ENCODE results near the gene AGPAT1.

GRCh38 chr6:32164295-32164694 is 11.6 kb downstream of the AGPAT1 start, which contains the start of gene EGFL8:
- TF ChIP-seq, protein P1, sequence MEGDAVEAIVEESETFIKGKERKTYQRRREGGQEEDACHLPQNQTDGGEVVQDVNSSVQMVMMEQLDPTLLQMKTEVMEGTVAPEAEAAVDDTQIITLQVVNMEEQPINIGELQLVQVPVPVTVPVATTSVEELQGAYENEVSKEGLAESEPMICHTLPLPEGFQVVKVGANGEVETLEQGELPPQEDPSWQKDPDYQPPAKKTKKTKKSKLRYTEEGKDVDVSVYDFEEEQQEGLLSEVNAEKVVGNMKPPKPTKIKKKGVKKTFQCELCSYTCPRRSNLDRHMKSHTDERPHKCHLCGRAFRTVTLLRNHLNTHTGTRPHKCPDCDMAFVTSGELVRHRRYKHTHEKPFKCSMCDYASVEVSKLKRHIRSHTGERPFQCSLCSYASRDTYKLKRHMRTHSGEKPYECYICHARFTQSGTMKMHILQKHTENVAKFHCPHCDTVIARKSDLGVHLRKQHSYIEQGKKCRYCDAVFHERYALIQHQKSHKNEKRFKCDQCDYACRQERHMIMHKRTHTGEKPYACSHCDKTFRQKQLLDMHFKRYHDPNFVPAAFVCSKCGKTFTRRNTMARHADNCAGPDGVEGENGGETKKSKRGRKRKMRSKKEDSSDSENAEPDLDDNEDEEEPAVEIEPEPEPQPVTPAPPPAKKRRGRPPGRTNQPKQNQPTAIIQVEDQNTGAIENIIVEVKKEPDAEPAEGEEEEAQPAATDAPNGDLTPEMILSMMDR (IDR thresholded peaks at IDR 0.05; ENCODE audit: insufficient read depth, low read length, poor library complexity, severe bottlenecking) = no peak
- TF ChIP-seq EZH2phosphoT487 (conservative IDR thresholded peaks at IDR 0.05; ENCODE audit: low read length) = no peak
